Uterus (tissue), 2 donors: ENCODE results near the gene CR1L.

Experiments
- CTCF ChIP-seq, 4 experiments: fragments of 200-600 bp in 2 of 4; fragments of 450-650 bp in 2 of 4; sonication (generic) in 2 of 4; IDR thresholded peaks; one replicate each; pipeline ENCODE4 v1.5.1; 2016 to 2019; ENCODE audit warnings: antibody characterized with exemption in 4 of 4, mild to moderate bottlenecking in 2 of 4, moderate library complexity in 1 of 4
- POLR2A ChIP-seq, 2 donors: fragments of 450-650 bp; IDR thresholded peaks; one replicate each; pipeline ENCODE4 v1.6.1; 2016; ENCODE audit warnings: antibody characterized with exemption in 2 of 2, mild to moderate bottlenecking in 1 of 2, moderate library complexity in 1 of 2

DNA sequence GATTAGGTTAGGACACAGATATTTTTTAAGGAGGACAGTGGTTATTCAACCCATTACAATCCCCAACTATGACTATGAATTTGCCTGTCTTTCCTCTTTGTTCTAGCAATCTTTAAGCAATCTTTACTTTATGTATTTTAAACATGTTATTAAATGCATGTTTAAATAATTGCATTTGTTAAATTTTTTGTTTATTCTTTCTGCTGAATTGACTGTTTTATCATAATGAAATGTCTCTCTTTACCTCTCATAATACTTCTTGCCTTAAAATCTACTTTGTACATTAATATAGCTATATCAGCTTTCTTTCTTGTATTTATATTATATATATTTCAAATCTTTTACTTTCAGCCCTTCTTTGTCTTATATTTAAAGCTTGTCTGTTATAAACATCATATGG lies 46.1 kb downstream of the CR1L start:
- no peak for TF ChIP-seq CTCF (IDR thresholded peaks at IDR 0.05)
- TF ChIP-seq POLR2A (IDR thresholded peaks at IDR 0.05): no peak
